WTC11 (cell line): Measurements from ENCODE around the gene CHN1. TPM values are rescaled to one million over a fixed set of nuclear protein-coding genes. Genes with fewer than 3 reads are reported as not detected.

Source experiments
- ELF4 ChIP-seq: sonication (generic); formaldehyde crosslinking; IDR thresholded peaks from 2 replicates; pipeline ENCODE4 v1.8.1; 2022; ENCODE audit warnings: low read depth, mild to moderate bottlenecking, moderate library complexity, missing genetic modification reagents
- ESRRA ChIP-seq: sonication (generic); formaldehyde crosslinking; IDR thresholded peaks from 2 replicates; pipeline ENCODE4 v1.8.1; 2022; ENCODE audit warnings: mild to moderate bottlenecking, missing genetic modification reagents, borderline replicate concordance
- ETV6 ChIP-seq: sonication (generic); formaldehyde crosslinking; IDR thresholded peaks from 2 replicates; pipeline ENCODE4 v1.8.1; 2022; ENCODE audit warnings: mild to moderate bottlenecking, missing genetic modification reagents
- JUN ChIP-seq: sonication (generic); formaldehyde crosslinking; IDR thresholded peaks from 2 replicates; pipeline ENCODE4 v1.8.0; 2023; ENCODE audit warnings: mild to moderate bottlenecking, missing genetic modification reagents
- NR1H2 ChIP-seq: sonication (generic); formaldehyde crosslinking; IDR thresholded peaks from 2 replicates; pipeline ENCODE4 v1.9.0; 2021; ENCODE audit warnings: mild to moderate bottlenecking, moderate library complexity, missing genetic modification reagents
- TP53 ChIP-seq: sonication (generic); formaldehyde crosslinking; IDR thresholded peaks from 2 replicates; pipeline ENCODE4 v1.8.1; 2023; ENCODE audit warnings: mild to moderate bottlenecking, missing genetic modification reagents
- total RNA-seq: library from RNA; stranded (reverse); gene quantifications from 3 replicates; pipeline ENCODE4 v1.2.3, GENCODE V29; 2021
- TF ChIP-seq, protein P1 (sequence below): sonication (generic); formaldehyde crosslinking; IDR thresholded peaks from 2 replicates; pipeline ENCODE4 v1.8.0; 2022; ENCODE audit warnings: mild to moderate bottlenecking, missing genetic modification reagents
- TF ChIP-seq, protein P2 (sequence below): sonication (generic); formaldehyde crosslinking; IDR thresholded peaks from 2 replicates; pipeline ENCODE4 v1.8.1; 2023; ENCODE audit warnings: mild to moderate bottlenecking, missing genetic modification reagents
- TF ChIP-seq, protein P3 (sequence below): sonication (generic); formaldehyde crosslinking; IDR thresholded peaks from 2 replicates; pipeline ENCODE4 v1.8.0; 2022; ENCODE audit warnings: mild to moderate bottlenecking, missing genetic modification reagents
- TF ChIP-seq, protein P4 (sequence below): sonication (generic); formaldehyde crosslinking; conservative IDR thresholded peaks from 2 replicates; pipeline ENCODE4 v1.8.1; 2023; ENCODE audit warnings: mild to moderate bottlenecking, low read depth, missing genetic modification reagents, moderate library complexity
- TF ChIP-seq, protein P5 (sequence below): fragments of 200-600 bp; IDR thresholded peaks from 2 replicates; pipeline ENCODE4 v1.8.0; 2022; ENCODE audit warnings: antibody characterized with exemption
- TF ChIP-seq, protein P6 (sequence below): sonication (generic); formaldehyde crosslinking; IDR thresholded peaks from 2 replicates; pipeline ENCODE4 v1.8.0; 2023; ENCODE audit warnings: missing genetic modification reagents, mild to moderate bottlenecking, borderline replicate concordance
- TF ChIP-seq, protein P7 (sequence below): fragments of 250-450 bp; sonication (Bioruptor Pico); IDR thresholded peaks from 2 replicates; pipeline ENCODE4 v1.8.0; 2021; ENCODE audit warnings: mild to moderate bottlenecking
- TF ChIP-seq, protein P8 (sequence below): fragments of 250-450 bp; sonication (Bioruptor Pico); IDR thresholded peaks from 2 replicates; pipeline ENCODE4 v1.9.0; 2021; ENCODE audit warnings: moderate library complexity, mild to moderate bottlenecking, inconsistent platforms, borderline replicate concordance
- TF ChIP-seq, protein P9 (sequence below): sonication (generic); formaldehyde crosslinking; IDR thresholded peaks from 2 replicates; pipeline ENCODE4 v1.8.0; 2022; ENCODE audit warnings: mild to moderate bottlenecking, missing genetic modification reagents
- TF ChIP-seq, protein P10 (sequence below): fragments of 250-450 bp; sonication (Bioruptor Pico); IDR thresholded peaks from 2 replicates; pipeline ENCODE4 v1.9.0; 2021; ENCODE audit warnings: mild to moderate bottlenecking, borderline replicate concordance

CHN1 gene
- total RNA-seq, 1 experiment from 2014 or later, result 30.0 TPM

DNA sequence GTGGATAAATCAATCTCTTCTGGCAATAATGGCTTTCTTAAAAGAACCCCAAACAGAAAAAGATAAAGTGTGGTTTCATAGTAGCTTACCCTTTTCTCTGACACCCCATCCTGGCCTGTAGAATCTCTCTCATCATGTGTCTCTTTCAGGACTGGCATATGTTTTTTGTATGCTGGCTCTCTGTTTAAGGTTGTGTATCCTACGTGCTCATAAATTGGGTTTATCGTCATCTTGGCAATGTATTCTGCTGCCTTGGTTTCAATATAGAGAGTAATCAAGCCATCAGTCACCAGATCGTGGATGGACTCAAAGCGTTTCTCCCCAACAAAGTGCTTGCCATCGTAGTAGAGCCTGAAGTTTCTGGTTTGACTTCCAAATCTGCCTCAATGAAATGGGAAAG, 127.4 kb downstream of the CHN1 start (continued):
- TF ChIP-seq, protein P1, sequence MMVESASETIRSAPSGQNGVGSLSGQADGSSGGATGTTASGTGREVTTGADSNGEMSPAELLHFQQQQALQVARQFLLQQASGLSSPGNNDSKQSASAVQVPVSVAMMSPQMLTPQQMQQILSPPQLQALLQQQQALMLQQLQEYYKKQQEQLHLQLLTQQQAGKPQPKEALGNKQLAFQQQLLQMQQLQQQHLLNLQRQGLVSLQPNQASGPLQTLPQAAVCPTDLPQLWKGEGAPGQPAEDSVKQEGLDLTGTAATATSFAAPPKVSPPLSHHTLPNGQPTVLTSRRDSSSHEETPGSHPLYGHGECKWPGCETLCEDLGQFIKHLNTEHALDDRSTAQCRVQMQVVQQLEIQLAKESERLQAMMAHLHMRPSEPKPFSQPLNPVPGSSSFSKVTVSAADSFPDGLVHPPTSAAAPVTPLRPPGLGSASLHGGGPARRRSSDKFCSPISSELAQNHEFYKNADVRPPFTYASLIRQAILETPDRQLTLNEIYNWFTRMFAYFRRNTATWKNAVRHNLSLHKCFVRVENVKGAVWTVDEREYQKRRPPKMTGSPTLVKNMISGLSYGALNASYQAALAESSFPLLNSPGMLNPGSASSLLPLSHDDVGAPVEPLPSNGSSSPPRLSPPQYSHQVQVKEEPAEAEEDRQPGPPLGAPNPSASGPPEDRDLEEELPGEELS (CRISPR knock-in tag), result no peak
- no peak for TF ChIP-seq ESRRA (CRISPR knock-in tag)
- TF ChIP-seq NR1H2 (CRISPR knock-in tag), result no peak
- TF ChIP-seq, protein P2, sequence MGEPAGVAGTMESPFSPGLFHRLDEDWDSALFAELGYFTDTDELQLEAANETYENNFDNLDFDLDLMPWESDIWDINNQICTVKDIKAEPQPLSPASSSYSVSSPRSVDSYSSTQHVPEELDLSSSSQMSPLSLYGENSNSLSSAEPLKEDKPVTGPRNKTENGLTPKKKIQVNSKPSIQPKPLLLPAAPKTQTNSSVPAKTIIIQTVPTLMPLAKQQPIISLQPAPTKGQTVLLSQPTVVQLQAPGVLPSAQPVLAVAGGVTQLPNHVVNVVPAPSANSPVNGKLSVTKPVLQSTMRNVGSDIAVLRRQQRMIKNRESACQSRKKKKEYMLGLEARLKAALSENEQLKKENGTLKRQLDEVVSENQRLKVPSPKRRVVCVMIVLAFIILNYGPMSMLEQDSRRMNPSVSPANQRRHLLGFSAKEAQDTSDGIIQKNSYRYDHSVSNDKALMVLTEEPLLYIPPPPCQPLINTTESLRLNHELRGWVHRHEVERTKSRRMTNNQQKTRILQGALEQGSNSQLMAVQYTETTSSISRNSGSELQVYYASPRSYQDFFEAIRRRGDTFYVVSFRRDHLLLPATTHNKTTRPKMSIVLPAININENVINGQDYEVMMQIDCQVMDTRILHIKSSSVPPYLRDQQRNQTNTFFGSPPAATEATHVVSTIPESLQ (CRISPR knock-in tag), result no peak
- TF ChIP-seq, protein P3, sequence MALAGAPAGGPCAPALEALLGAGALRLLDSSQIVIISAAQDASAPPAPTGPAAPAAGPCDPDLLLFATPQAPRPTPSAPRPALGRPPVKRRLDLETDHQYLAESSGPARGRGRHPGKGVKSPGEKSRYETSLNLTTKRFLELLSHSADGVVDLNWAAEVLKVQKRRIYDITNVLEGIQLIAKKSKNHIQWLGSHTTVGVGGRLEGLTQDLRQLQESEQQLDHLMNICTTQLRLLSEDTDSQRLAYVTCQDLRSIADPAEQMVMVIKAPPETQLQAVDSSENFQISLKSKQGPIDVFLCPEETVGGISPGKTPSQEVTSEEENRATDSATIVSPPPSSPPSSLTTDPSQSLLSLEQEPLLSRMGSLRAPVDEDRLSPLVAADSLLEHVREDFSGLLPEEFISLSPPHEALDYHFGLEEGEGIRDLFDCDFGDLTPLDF (CRISPR knock-in tag), result no peak
- no peak for TF ChIP-seq ETV6 (CRISPR knock-in tag)
- TF ChIP-seq JUN, result no peak
- TF ChIP-seq ELF4 (CRISPR knock-in tag), result no peak
- TF ChIP-seq, protein P4, sequence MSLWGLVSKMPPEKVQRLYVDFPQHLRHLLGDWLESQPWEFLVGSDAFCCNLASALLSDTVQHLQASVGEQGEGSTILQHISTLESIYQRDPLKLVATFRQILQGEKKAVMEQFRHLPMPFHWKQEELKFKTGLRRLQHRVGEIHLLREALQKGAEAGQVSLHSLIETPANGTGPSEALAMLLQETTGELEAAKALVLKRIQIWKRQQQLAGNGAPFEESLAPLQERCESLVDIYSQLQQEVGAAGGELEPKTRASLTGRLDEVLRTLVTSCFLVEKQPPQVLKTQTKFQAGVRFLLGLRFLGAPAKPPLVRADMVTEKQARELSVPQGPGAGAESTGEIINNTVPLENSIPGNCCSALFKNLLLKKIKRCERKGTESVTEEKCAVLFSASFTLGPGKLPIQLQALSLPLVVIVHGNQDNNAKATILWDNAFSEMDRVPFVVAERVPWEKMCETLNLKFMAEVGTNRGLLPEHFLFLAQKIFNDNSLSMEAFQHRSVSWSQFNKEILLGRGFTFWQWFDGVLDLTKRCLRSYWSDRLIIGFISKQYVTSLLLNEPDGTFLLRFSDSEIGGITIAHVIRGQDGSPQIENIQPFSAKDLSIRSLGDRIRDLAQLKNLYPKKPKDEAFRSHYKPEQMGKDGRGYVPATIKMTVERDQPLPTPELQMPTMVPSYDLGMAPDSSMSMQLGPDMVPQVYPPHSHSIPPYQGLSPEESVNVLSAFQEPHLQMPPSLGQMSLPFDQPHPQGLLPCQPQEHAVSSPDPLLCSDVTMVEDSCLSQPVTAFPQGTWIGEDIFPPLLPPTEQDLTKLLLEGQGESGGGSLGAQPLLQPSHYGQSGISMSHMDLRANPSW, result no peak
- TF ChIP-seq, protein P5, sequence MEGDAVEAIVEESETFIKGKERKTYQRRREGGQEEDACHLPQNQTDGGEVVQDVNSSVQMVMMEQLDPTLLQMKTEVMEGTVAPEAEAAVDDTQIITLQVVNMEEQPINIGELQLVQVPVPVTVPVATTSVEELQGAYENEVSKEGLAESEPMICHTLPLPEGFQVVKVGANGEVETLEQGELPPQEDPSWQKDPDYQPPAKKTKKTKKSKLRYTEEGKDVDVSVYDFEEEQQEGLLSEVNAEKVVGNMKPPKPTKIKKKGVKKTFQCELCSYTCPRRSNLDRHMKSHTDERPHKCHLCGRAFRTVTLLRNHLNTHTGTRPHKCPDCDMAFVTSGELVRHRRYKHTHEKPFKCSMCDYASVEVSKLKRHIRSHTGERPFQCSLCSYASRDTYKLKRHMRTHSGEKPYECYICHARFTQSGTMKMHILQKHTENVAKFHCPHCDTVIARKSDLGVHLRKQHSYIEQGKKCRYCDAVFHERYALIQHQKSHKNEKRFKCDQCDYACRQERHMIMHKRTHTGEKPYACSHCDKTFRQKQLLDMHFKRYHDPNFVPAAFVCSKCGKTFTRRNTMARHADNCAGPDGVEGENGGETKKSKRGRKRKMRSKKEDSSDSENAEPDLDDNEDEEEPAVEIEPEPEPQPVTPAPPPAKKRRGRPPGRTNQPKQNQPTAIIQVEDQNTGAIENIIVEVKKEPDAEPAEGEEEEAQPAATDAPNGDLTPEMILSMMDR, result no peak
- TF ChIP-seq, protein P6, sequence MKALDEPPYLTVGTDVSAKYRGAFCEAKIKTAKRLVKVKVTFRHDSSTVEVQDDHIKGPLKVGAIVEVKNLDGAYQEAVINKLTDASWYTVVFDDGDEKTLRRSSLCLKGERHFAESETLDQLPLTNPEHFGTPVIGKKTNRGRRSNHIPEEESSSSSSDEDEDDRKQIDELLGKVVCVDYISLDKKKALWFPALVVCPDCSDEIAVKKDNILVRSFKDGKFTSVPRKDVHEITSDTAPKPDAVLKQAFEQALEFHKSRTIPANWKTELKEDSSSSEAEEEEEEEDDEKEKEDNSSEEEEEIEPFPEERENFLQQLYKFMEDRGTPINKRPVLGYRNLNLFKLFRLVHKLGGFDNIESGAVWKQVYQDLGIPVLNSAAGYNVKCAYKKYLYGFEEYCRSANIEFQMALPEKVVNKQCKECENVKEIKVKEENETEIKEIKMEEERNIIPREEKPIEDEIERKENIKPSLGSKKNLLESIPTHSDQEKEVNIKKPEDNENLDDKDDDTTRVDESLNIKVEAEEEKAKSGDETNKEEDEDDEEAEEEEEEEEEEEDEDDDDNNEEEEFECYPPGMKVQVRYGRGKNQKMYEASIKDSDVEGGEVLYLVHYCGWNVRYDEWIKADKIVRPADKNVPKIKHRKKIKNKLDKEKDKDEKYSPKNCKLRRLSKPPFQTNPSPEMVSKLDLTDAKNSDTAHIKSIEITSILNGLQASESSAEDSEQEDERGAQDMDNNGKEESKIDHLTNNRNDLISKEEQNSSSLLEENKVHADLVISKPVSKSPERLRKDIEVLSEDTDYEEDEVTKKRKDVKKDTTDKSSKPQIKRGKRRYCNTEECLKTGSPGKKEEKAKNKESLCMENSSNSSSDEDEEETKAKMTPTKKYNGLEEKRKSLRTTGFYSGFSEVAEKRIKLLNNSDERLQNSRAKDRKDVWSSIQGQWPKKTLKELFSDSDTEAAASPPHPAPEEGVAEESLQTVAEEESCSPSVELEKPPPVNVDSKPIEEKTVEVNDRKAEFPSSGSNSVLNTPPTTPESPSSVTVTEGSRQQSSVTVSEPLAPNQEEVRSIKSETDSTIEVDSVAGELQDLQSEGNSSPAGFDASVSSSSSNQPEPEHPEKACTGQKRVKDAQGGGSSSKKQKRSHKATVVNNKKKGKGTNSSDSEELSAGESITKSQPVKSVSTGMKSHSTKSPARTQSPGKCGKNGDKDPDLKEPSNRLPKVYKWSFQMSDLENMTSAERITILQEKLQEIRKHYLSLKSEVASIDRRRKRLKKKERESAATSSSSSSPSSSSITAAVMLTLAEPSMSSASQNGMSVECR (CRISPR knock-in tag), result no peak
- TF ChIP-seq, protein P7, sequence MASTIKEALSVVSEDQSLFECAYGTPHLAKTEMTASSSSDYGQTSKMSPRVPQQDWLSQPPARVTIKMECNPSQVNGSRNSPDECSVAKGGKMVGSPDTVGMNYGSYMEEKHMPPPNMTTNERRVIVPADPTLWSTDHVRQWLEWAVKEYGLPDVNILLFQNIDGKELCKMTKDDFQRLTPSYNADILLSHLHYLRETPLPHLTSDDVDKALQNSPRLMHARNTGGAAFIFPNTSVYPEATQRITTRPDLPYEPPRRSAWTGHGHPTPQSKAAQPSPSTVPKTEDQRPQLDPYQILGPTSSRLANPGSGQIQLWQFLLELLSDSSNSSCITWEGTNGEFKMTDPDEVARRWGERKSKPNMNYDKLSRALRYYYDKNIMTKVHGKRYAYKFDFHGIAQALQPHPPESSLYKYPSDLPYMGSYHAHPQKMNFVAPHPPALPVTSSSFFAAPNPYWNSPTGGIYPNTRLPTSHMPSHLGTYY (CRISPR knock-in tag), result no peak
- TF ChIP-seq TP53 (CRISPR knock-in tag), result no peak
- TF ChIP-seq, protein P8, sequence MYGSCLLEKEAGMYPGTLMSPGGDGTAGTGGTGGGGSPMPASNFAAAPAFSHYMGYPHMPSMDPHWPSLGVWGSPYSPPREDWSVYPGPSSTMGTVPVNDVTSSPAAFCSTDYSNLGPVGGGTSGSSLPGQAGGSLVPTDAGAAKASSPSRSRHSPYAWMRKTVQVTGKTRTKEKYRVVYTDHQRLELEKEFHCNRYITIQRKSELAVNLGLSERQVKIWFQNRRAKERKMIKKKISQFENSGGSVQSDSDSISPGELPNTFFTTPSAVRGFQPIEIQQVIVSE (CRISPR knock-in tag), result no peak
- TF ChIP-seq, protein P9, sequence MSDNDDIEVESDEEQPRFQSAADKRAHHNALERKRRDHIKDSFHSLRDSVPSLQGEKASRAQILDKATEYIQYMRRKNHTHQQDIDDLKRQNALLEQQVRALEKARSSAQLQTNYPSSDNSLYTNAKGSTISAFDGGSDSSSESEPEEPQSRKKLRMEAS (CRISPR knock-in tag), result no peak
- TF ChIP-seq, protein P10, sequence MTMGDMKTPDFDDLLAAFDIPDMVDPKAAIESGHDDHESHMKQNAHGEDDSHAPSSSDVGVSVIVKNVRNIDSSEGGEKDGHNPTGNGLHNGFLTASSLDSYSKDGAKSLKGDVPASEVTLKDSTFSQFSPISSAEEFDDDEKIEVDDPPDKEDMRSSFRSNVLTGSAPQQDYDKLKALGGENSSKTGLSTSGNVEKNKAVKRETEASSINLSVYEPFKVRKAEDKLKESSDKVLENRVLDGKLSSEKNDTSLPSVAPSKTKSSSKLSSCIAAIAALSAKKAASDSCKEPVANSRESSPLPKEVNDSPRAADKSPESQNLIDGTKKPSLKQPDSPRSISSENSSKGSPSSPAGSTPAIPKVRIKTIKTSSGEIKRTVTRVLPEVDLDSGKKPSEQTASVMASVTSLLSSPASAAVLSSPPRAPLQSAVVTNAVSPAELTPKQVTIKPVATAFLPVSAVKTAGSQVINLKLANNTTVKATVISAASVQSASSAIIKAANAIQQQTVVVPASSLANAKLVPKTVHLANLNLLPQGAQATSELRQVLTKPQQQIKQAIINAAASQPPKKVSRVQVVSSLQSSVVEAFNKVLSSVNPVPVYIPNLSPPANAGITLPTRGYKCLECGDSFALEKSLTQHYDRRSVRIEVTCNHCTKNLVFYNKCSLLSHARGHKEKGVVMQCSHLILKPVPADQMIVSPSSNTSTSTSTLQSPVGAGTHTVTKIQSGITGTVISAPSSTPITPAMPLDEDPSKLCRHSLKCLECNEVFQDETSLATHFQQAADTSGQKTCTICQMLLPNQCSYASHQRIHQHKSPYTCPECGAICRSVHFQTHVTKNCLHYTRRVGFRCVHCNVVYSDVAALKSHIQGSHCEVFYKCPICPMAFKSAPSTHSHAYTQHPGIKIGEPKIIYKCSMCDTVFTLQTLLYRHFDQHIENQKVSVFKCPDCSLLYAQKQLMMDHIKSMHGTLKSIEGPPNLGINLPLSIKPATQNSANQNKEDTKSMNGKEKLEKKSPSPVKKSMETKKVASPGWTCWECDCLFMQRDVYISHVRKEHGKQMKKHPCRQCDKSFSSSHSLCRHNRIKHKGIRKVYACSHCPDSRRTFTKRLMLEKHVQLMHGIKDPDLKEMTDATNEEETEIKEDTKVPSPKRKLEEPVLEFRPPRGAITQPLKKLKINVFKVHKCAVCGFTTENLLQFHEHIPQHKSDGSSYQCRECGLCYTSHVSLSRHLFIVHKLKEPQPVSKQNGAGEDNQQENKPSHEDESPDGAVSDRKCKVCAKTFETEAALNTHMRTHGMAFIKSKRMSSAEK (CRISPR knock-in tag), result no peak
- TF ChIP-seq, all 79 proteins: peak for 0
